NCI-H1930 (cell line): Measurements from ENCODE around the gene PROKR1.
A peak's percentile ranks its signal among the peaks of the same experiment; 100 is the strongest.
"Not testable (repeated sequence)": the region's sequence is repeated elsewhere in the genome, so short reads cannot be mapped to it uniquely, and the experiment has no call there.

Source experiments
- DNase-seq, 2 experiments: peaks; one replicate each; lab custom pipeline; 2025; lab: John Stamatoyannopoulos, UW

PROKR1 gene

GRCh38 chr2:68643011-68643873, at the start of gene PROKR1:
Gene PROKR1, plus strand, starts transcription at chr2:68643579. Its CDS starts 2,243 bp downstream, at chr2:68645822.
- DNase-seq: peak; percentile 11 to 31

GRCh38 chr2:68594041-68594440, 49.3 kb upstream of the PROKR1 start:
- no peak for DNase-seq

DNA sequence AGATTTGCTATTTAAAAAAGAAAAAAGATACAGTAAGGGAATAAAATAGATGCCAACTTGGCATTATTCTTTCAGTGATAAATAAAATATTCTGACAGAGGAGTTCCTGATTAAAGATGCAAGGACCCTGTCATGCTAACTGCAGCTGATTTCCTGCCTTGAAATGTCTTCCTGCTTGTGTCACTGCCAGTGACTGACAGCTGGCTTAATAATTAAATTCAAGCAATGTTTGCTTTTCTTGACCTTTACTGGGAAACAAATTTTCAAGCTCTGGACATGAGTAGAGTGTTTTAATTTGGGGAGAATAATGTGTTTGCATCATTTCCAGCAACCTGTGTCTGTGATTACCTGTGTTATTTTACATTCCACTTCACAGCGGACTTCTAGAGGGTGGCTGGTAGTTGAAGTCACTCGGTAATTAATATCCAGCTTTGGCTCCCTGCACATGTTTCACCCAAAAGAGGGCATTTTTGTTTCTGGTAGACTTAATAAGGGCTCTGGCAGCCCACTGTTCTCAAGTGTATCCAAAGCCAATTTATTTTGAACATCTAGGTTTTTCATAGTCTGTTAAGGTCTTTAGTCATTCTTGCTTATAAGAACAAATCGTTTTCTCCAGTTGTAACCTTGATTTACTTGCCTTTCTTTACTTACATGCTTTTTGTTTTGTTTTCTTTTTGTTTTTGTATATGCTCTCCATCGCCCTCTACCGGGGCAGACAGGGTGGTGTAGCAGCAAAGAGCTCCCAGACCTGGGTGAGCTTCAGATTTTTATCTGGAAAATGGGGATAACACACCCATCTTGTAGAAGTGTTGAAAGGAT, 48.5 kb upstream of the PROKR1 start:
- DNase-seq: no peak

- DNase-seq: not testable (repeated sequence)
Measured at GRCh38 chr2:68595493-68595785, 47.9 kb upstream of the PROKR1 start.

DNA sequence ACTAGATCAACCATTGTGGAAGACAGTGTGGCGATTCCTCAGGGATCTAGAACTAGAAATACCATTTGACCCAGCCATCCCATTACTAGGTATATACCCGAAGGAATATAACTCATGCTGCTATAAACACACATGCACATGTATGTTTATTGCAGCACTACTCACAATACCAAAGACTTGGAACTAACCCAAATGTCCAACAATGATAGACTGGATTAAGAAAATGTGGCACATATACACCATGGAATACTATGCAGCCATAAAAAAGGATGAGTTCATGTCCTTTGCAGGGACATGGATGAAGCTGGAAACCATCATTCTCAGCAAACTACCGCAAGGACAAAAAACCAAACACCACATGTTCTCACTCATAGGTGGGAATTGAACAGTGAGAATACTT, 42.9 kb upstream of the PROKR1 start:
- DNase-seq: not testable (repeated sequence)

DNA sequence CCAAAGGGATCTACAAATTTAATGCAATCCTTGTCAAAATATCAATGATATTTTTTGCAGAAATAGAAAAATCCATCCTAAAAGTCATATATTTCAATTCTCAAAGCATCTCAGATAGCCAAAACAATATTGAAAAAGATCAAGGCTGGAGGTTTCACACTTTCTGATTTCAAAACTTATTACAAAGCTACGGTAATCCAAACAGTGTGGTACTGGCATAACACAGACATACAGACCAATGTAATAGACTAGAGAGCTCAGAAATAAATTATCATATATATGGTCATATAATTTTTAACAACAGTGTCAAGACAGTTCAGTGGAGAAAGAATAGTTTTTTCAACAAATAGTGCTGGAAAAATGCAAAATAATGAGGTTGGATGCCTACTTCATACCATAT, 40.3 kb upstream of the PROKR1 start:
- DNase-seq: no peak

DNA sequence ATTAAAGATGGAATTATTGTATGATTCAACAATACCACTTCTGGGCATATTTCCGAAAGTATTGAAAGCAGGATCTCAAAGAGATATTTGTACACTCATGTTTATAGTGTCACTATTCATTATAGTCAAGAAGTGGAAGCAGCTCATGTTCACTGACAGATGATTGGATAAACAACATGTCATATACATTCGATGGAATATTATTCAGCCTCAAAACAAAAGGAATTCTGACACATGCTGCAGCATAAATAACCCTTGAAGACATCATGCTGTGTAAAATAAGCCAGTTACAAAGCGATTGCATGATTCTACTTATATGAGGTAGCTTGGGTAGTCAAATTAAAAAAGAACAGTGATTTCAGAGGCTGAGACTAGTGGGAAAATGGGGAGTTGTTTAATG, 39.3 kb upstream of the PROKR1 start:
- no peak for DNase-seq

GRCh38 chr2:68605939-68606338, 37.4 kb upstream of the PROKR1 start:
- no peak for DNase-seq

GRCh38 chr2:68606759-68607158, 36.6 kb upstream of the PROKR1 start:
- no peak for DNase-seq

DNA sequence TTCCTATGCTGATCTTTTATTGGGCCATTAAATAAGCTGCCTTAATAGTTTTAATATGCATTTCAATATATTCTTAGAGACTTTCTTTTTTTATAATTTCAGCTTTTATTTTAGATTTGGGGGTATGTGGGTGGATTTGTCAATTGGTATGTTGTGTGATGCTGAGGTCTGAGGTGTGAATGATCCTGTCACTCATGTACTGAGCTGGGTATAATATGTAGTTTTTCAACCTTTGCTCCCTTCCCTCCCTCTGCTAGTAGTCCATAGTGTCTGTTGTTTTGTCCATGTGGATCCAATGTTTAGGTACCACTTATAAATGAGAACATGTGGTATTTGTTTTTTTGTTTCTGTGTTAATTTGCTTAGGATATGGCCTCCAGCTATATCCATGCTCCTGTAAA, 35.5 kb upstream of the PROKR1 start:
- DNase-seq: no peak

- no peak for DNase-seq
Measured at GRCh38 chr2:68612765-68613519, 30.4 kb upstream of the PROKR1 start.

GRCh38 chr2:68620772-68621171, 22.6 kb upstream of the PROKR1 start:
- DNase-seq: no peak

- no peak for DNase-seq
Measured at GRCh38 chr2:68623820-68624219, 19.6 kb upstream of the PROKR1 start.

- DNase-seq: no peak
Measured at GRCh38 chr2:68627615-68628014, 15.8 kb upstream of the PROKR1 start.

DNA sequence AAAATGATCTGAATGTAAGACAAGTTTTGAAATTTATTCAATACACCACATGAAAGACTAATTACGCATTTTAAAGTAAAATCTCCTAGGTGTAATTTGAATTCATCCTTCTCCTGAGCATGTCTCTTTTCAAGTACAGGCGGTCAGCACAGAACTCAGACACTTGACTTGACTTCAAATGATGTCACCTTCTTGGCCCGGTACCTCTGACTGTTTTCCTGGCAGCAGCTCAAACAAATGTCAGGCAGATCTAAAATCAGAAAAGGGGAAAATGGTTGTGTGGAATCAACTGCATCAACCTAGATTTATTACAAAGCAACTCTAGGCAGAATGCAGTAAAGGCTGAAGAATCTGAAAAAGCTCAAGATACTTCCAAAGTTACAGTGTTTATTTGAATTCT, 11.4 kb upstream of the PROKR1 start:
- DNase-seq: no peak

- DNase-seq: no peak
Measured at GRCh38 chr2:68637047-68637446, 6.3 kb upstream of the PROKR1 start.

- no peak for DNase-seq
Measured at GRCh38 chr2:68643874-68644485, 601 bp downstream of the PROKR1 start.

GRCh38 chr2:68645523-68645922, 2.1 kb downstream of the PROKR1 start:
- no peak for DNase-seq

DNA sequence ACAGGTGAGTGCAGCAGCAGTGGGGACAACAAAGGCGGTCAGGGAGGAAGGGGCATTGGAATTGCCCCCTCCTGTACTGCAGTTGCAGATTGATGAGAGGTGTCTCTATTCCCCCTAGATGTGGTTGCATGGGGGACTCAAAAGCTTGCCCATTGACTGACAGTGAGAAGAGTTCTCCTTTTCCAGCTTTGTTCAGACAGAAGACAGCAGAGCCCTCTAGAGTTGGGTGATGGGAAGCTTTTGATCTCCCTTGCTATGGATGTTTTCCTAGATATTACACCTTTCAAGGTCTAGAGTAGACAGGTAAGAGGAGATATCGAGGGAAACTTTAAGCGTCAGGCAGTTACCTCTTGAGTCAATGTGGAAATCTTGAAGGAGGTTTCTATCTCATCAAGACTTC, 2.9 kb downstream of the PROKR1 start:
- DNase-seq: peak in 1 of 2 experiments; percentile 17

DNA sequence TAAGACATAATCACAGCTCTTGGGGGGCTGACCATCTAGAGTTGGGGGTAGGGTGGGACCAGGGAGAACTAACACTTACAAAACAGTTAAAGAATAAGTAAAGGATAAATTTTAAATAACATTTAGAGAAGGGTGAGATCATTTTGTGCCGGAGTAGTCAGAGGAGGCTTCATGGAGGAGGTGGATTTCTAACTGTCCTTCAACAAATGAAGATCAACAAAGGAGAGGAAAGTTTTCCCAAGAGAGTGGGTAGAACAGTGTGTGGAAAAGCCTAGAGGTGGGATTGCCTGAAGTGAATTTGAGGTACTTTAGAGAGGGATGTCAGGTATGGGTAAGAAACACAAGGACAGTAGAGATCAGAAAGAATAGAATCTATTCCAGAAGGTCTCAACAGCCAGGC, 7.3 kb downstream of the PROKR1 start:
- DNase-seq: no peak

DNA sequence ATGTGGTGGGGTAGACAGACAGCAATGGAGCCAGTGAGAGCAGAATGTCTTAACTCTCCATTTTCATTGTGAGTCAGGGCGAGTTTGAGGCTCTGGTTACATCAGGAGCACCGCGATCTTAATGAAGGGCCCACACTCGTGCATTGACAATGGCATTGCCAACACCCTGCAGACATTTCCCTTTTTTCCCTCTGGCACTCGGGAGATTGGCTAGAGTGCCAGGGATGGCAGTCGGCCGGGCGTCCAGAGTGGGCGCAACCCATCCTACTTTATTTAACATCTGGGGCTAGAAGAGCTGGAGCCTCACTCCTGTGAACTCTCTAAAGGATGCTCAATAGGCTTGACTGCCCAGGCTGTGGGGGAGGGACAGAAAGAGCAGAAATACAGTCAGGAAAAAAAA, 9.7 kb downstream of the PROKR1 start:
- DNase-seq: no peak

- DNase-seq: no peak
Measured at GRCh38 chr2:68653538-68653982, 10.2 kb downstream of the PROKR1 start.
